ENCODE results near the gene DISP3. TPM values are rescaled to one million over a fixed set of nuclear protein-coding genes. Genes with fewer than 3 reads are reported as not detected.

Gene DISP3
- total and polyA plus RNA-seq, 2 of the 4 experiments (the other 2 are of a cell fraction) = 0.05 TPM; not detected in 1

GRCh38 chr1:11468878-11469277, 10.1 kb upstream of the DISP3 start:
- ChIA-PET POLR2A (ENCODE audit: unreplicated experiment) (no interaction called here), CTCF (no interaction called here)
- Histone ChIP-seq H3K4me3 (ENCODE audit: insufficient read depth, low read depth, low read length) (no peak overlapping the region), H2AFZ (replicated peaks; ENCODE audit: low read length, poor library complexity) (no peak overlapping the region), H3K4me1 (ENCODE audit: control insufficient read depth, insufficient read depth, low read length) (no peaks in the 10 kb centered on the region), H3K9me3 (ENCODE audit: control insufficient read depth, insufficient read depth, low read length) (no peaks in the 10 kb centered on the region), H3K23ac (ENCODE audit: low read depth, low read length) (no peak overlapping the region), H3K9ac (ENCODE audit: low read depth, low read length) (no peak overlapping the region), H3K56ac (ENCODE audit: extremely low read depth, insufficient read depth, low read length) (no peak overlapping the region), H3K36me3 (ENCODE audit: control insufficient read depth, insufficient read depth, low read length) (no peaks in the 10 kb centered on the region), H4K91ac (ENCODE audit: insufficient read depth, low read depth, low read length) (no peak overlapping the region), H2BK20ac (ENCODE audit: low read depth, low read length) (no peak overlapping the region), H3K4me2 (ENCODE audit: low read depth, low read length) (no peak overlapping the region), H2BK15ac (ENCODE audit: low read depth, low read length) (no peak overlapping the region), H3K27me3 (ENCODE audit: control insufficient read depth, insufficient read depth, low read length) (no peaks in the 10 kb centered on the region), H2AK5ac (ENCODE audit: low read depth, low read length) (no peak overlapping the region), H4K5ac (ENCODE audit: low read depth, low read length) (no peak overlapping the region), H3K27ac (ENCODE audit: insufficient read depth, low read length) (no peak overlapping the region), H3K18ac (ENCODE audit: low read depth, low read length) (no peak overlapping the region), H3K4ac (ENCODE audit: low read depth, low read length) (no peak overlapping the region), H4K8ac (ENCODE audit: low read depth in 2 of 2, low read length in 2 of 2) (no peak overlapping the region), H3K79me1 (ENCODE audit: low read depth in 1 of 2, low read length in 2 of 2) (no peaks in the 10 kb centered on the region), H3K14ac (replicated peaks; ENCODE audit: low read depth, low read length) (no peak overlapping the region), H3K9me1 (ENCODE audit: insufficient read depth, low read length) (no peaks in the 10 kb centered on the region), H2BK120ac (ENCODE audit: low read depth, low read length) (no peak overlapping the region), H4K20me1 (ENCODE audit: insufficient read depth, low read length) (no peaks in the 10 kb centered on the region), H2AK9ac (replicated peaks; ENCODE audit: low read depth, low read length, poor library complexity) (no peak overlapping the region), H2BK5ac (ENCODE audit: low read depth, low read length, poor library complexity, severe bottlenecking) (no peak overlapping the region)
- DNase-seq (no peak), ATAC-seq (ENCODE audit: low read depth) (no peak)
- no peak for TF ChIP-seq RCOR1 (IDR thresholded peaks at IDR 0.05; ENCODE audit: insufficient replicate concordance, low read length)
- TF ChIP-seq CTCF (conservative IDR thresholded peaks at IDR 0.05; ENCODE audit: low read depth, low read length) = no peak
- no peak for TF ChIP-seq RAD21 (IDR thresholded peaks at IDR 0.05; ENCODE audit: low read length)
- no peak for TF ChIP-seq ELK1 (IDR thresholded peaks at IDR 0.05; ENCODE audit: borderline replicate concordance, low read depth, low read length)
- in situ Hi-C loops (cut with MboI; ENCODE audit: low sequenced_read_pairs) = no loop called here
- intact Hi-C loops (cut with micrococcal nuclease) = no loop called here
- dilution Hi-C loops (cut with HindIII; ENCODE audit: low sequenced_read_pairs, unreplicated experiment) = no loop called here
- BruUV-seq (replicated peaks) = no TSS peak
- no CpG with 5 or more reads among the region's 6 CpGs for WGBS, 2 experiments (ENCODE audit: extremely low coverage in 2 of 2, insufficient read length in 1 of 2)

Data from IMR-90 (cell line).